HG02884 (cell line): Measurements from ENCODE around the gene GNG7.
"Not testable (repeated sequence)": the region's sequence is repeated elsewhere in the genome, so short reads cannot be mapped to it uniquely, and the experiment has no call there.

Source experiments
- ATAC-seq: cut with Tn5 transposase; IDR thresholded peaks from one replicate; pipeline ENCODE4 v1.9.1; 2021; ENCODE audit warnings: mild to moderate bottlenecking, moderate library complexity; ENCODE audit not compliant: unreplicated experiment

Gene GNG7

DNA sequence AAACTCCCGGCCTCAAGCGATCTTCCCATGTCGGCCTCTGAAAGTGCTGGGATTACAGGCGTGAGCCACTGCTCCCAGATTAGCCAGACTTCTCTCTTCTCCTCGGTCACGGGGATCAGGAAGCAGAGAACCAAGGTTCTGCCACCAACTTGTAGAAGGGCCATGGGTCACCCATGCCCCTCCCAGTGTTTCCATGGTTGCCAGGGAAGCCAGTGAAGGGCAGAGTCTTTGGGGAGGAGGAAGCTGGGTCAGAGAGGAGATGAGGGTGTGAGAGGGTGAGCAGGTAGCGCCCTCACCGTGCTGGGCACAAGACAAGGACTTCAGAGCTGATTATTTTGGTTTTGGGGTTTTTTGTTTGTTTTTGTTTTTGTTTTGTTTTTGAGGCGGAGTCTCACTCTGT is 77.1 kb downstream of the GNG7 start:
- ATAC-seq, result no peak

DNA sequence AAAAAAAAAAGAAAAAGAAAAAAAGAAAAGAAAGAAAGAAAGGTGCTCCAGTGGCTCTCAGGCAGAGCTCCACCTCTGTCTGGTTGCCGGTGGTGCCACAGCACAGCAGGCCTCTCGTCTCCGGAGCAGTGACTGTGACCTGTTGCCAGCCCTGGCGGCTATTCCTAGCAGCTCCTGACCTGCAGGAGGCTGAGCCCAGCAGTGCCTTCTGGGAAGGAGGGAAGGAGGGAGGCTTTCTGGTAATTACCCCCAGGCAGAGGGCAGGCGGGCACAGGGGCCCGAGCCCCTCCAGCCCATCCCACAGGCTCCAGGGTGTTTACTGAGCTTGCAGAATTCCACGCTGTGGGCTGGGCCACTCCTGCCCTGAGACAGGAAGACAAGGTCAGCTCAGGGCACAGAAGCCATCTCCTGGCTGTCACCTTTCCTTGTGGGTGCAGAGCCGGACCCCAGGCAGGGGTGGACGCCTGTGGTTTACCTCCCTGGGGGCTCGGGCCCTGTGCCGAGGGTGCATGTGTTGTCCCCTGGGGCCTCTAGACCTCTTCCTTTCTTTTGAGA is 77.9 kb downstream of the GNG7 start:
- ATAC-seq, result no peak

DNA sequence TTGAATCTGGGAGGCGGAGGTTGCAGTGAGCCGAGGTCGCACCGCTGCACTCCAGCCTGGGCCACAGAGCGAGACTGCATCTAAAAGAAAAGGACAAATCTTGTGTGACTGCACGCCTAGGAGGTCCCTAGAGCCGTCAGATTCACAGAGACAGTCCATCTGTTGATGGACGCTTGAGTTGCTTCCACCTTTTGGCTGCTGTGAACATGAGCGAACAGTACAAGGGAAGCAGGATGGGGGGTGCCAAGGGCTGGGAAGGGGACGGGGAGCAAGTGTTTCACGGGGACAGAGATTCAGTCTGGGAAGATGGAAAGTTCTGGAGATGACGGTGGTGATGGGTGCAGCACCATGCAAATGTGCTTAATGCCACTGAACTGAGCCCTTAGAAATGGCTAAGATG is 78.7 kb downstream of the GNG7 start:
- ATAC-seq, result no peak

DNA sequence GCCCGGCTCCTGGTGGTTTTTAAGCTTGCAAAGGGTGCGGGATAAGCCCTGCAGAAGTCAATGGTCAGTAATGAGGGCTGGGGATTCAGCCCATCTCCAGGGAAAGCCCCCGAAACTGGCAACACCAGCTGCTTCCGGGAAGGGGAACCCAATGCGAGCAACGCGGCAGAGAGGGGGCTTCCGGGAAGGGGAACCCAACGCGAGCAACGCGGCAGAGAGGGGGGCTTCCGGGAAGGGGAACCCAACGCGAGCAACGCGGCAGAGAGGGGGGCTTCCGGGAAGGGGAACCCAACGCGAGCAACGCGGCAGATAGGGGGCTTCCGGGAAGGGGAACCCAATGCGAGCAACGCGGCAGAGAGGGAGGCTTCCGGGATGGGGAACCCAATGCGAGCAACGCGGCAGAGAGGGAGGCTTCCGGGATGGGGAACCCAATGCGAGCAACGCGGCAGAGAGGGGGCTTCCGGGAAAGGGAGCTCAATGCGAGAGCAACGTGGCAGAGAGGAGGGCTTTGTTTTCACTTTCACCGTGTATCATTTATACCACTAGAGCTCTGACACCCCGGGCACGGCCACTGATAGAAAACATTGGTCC is 80.0 kb downstream of the GNG7 start:
- ATAC-seq, result not testable (repeated sequence)

GRCh38 chr19:2619076-2619475 is 83.4 kb downstream of the GNG7 start:
- no peak for ATAC-seq

DNA sequence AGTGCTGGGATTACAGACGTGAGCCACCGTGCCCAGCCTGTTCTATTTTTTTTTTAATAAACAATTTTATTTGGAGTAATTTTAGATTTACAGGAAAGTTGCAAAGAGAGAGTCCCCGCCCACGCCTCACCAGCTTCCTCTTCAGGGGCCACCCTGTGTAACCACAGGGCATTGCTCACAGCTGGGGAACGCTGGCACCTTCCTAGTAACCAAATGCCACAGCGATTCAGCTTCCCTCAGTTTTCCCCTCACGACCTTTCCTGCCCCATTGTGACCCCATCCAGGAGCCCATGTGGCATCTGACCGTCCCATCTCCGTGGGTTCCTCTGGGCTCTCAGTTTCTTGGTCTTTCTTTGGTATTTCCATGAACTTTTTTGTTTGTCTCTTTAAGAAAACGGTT is 83.9 kb downstream of the GNG7 start:
- no peak for ATAC-seq

GRCh38 chr19:2617393-2618165 is 84.9 kb downstream of the GNG7 start:
- ATAC-seq, result no peak

GRCh38 chr19:2616741-2617392 is 85.6 kb downstream of the GNG7 start:
- ATAC-seq, result no peak

DNA sequence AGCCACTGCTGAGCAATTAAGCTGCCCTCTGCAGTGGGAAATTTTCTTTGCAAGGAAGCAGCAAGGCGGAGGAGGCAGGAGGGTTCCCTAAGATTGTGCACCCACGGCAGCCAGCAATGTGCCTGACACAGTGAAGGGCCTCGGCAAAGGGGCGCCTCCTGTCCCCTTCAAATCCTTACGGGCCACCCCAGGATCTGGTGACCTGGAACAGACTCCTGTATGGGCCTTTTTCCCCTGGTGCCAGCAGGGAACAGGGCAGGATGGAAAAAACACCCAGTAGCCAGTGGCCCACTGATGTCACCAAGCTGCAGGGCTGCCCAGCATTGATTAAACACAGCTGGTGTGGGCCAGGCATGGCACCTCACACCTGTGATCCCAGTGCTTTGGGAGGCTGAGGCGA is 86.7 kb downstream of the GNG7 start:
- ATAC-seq, result no peak

- ATAC-seq, result no peak
Observed at GRCh38 chr19:2613507-2614295, 88.8 kb downstream of the GNG7 start.

DNA sequence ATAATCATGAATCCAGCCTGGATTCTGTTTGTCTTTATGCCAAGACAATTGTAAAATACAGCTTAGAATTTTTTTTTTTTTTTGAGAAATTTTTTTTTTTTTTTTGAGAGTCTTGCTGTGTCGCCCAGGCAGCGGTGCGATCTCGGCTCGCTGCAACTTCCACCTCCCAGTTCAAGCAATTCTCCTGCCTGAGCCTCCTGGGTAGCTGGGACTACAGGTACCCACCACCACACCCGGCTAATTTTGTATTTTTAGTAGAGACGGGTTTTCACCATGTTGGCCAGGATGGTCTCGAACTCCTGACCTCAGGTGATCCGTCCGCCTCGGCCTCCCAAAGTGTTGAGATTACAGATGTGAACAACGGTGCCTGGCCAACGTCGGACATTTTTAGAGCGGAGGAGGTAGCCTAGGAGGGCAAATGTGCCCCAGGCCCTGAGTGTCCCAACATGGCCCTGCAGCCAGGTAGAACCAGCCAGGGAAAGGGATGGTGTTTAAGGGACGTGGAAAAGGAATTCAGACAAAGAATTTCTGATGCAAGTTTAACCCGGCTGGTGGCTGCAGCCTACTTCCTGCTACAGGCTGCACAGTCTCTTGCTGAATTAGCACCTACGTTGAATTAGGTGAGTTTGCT is 89.8 kb downstream of the GNG7 start:
- ATAC-seq, result no peak

DNA sequence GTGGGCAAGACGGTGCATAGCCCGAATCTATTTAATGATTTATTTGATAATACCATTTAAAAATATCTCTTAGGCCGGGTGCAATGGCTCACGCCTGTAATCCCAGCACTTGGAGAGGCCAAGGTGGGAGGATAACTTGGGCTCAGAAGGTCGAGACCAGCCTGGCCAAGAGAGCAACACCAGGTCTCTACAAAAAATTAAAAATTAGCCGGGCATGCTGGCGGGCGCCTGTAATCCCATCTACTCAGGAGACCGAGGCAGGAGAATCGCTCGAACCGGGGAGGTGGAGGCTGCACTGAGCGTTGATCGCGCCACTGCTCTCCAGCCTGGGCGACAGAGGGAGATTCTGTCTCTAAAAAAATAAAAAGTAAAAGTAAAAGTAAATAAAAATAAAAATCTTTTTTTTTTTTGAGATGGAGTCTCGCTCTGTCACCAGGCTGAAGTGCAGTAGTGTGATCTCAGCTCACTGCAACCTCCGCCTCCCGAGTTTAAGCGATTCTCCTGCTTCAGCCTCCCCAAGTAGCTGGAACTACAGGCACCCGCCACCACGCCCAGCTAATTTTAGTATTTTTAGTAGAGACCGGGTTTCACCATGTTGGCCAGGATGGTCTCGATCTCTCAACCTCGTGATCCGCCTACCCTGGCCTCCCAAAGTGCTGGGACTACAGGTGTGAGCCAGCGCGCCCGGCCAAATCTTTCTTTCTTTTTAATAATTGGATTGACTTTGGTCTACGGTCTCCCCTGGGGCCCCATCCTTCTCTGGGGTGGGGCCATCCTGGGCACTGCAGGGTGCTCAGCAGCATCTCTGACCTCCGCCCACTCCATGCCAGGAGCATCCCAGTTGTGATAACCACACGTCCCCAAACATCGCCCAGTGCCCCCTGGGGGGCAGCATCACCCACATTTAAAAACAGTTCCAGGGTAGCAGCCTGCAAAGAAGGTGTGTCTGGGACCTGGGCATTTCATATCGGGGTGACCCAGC is 90.7 kb downstream of the GNG7 start:
- ATAC-seq, result no peak

DNA sequence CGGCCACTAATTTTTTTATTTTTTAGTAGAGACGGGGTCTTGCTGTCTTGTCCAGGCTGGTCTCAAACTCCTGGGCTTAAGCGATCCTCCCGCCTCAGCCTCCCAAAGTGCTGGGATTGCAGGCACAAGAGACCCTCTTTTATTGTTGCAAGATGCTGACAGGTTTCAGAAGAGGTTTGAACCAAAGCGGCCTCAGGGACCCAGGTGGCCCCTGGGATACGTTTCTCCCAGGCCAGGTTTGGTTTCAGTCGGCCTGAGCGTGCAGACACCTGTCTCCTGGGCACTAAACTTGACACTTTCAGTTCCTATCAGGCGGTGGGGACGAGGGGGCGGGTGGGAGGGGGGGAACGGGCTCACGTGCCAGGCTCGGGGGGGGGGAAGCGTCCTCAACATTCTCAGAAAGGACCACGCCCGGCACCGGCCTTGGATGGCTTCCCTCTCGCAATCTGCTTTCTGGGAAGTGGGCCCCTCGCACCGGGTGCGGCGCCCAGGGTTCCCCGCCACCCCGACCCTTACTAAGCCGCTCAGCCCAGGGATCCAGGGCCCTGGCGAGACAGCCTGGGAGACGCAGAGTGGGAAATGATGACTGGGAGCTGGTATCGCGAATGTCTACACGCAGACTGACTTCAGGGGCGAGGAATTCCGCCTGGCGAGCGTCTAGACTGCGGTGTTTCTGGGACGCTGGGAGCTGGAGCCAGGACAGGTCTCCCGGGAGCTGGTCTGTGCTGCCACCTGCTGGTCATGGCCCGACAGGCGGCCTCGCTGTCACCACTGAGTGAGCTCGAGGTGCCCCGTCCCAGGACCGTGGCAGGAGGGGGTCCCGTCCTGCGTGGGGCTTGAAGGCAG is 91.6 kb downstream of the GNG7 start:
- ATAC-seq, result no peak

DNA sequence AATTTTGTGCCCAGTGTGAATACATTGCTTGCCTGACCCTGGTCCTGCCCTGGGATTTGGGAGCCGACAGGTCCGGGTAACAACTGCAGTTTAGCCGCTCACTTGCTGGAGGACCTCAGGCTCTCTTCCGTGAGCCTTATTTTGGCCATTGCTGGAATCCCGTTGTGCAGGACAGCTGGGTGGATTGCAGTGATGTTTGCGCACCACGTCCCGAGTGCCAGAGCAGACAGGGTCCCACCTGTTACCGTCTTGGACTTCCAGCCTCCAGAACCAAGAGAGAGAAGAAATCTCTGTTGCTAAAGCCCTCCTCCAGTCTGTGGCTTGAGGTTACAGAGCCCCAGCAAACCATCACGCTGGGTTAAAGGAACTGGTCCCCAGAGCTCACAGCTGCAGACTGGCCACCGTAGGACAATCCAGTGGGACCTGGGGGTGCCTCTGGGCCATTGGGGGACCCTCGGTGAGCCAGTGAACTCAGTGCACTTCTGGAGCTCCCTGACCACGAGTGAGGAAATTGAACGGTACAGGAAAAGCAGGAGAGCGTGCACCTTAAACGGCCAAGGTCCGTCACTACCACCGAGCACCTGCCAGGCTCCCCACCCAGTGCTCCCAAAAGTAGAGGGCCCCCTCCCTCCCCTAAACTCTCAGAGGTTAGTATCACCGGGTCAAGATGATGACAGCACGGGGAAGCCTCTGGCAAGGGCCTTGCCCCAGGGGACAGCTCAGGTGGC is 92.9 kb downstream of the GNG7 start:
- ATAC-seq, result no peak

GRCh38 chr19:2609034-2609388 is 93.5 kb downstream of the GNG7 start:
- ATAC-seq, result not testable (repeated sequence)

- ATAC-seq, result no peak
Observed at GRCh38 chr19:2608602-2608922, 93.9 kb downstream of the GNG7 start.

DNA sequence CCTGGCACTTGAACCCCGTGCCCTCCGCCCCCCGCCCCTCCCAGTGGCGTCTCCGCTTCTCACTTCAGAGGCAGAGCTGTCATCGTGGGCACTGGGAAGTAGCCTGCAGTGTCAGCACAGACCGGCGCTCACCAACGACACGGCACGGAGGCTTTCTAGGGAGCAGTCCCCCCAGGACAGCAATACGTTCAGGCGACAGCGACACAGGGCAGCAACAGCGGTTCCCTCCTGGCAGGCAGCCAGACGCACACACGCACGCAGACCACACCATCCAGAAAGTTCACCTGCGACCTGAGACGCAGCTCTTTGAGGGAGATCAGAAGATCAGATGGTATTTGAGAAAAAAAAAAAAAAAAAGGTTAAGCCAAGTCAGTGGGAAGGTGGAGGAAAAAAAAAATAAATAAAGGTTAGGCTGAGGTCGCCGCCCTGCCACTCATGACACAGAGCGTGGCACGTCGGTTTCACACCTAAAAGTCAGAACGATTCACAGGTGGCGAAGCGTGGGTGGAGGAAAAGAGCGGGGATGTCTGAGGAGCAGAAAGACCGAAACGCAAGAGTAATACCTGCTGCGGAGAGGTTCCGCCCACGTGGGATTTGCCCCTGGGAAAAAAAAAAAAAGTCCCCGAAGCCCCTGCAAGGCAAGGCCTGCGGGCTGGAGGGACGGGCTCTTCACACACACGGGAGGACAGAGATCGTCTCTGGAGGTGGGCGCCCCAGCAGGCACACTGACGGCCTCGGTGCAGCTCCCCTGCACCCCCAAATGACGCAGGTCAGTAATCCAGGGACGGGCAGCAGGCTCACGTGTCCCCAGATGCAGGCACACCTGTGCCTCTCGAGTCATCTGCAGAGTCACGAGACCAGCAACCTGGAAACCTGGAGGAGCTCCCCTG is 94.5 kb downstream of the GNG7 start:
- no peak for ATAC-seq
